Measurements from ENCODE around the gene TBC1D9. TPM values are rescaled to one million over a fixed set of nuclear protein-coding genes. Genes with fewer than 3 reads are reported as not detected.

Gene TBC1D9
- total RNA-seq, 1 experiment from 2014 or later: 0.70 TPM

DNA sequence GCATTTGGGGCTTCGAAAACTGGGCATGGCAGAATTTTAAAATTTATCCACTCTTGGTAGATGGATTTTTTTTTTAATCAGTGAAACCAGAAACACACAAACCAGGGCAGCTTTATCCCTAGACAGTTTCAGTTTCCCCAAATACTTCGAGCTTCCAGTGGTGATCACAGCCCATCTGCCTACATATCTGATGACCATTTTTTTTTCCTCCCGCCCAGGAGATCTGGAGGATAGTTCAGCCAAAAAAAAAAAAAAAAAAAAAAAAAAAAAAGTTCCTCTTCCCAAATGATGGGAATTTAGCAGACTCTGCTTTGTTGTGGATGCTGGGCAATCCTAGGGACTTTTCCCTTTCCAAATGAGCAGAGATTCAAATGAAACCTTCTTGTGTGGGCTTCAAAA, 1.0 kb upstream of the TBC1D9 start (continued):
- TF ChIP-seq, protein P1, sequence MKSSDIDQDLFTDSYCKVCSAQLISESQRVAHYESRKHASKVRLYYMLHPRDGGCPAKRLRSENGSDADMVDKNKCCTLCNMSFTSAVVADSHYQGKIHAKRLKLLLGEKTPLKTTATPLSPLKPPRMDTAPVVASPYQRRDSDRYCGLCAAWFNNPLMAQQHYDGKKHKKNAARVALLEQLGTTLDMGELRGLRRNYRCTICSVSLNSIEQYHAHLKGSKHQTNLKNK (CRISPR knock-in tag; IDR thresholded peaks at IDR 0.05): no peak
- TF ChIP-seq, protein P2, sequence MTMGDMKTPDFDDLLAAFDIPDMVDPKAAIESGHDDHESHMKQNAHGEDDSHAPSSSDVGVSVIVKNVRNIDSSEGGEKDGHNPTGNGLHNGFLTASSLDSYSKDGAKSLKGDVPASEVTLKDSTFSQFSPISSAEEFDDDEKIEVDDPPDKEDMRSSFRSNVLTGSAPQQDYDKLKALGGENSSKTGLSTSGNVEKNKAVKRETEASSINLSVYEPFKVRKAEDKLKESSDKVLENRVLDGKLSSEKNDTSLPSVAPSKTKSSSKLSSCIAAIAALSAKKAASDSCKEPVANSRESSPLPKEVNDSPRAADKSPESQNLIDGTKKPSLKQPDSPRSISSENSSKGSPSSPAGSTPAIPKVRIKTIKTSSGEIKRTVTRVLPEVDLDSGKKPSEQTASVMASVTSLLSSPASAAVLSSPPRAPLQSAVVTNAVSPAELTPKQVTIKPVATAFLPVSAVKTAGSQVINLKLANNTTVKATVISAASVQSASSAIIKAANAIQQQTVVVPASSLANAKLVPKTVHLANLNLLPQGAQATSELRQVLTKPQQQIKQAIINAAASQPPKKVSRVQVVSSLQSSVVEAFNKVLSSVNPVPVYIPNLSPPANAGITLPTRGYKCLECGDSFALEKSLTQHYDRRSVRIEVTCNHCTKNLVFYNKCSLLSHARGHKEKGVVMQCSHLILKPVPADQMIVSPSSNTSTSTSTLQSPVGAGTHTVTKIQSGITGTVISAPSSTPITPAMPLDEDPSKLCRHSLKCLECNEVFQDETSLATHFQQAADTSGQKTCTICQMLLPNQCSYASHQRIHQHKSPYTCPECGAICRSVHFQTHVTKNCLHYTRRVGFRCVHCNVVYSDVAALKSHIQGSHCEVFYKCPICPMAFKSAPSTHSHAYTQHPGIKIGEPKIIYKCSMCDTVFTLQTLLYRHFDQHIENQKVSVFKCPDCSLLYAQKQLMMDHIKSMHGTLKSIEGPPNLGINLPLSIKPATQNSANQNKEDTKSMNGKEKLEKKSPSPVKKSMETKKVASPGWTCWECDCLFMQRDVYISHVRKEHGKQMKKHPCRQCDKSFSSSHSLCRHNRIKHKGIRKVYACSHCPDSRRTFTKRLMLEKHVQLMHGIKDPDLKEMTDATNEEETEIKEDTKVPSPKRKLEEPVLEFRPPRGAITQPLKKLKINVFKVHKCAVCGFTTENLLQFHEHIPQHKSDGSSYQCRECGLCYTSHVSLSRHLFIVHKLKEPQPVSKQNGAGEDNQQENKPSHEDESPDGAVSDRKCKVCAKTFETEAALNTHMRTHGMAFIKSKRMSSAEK (CRISPR knock-in tag; IDR thresholded peaks at IDR 0.05; ENCODE audit: borderline replicate concordance): no peak
- TF ChIP-seq, protein P3, sequence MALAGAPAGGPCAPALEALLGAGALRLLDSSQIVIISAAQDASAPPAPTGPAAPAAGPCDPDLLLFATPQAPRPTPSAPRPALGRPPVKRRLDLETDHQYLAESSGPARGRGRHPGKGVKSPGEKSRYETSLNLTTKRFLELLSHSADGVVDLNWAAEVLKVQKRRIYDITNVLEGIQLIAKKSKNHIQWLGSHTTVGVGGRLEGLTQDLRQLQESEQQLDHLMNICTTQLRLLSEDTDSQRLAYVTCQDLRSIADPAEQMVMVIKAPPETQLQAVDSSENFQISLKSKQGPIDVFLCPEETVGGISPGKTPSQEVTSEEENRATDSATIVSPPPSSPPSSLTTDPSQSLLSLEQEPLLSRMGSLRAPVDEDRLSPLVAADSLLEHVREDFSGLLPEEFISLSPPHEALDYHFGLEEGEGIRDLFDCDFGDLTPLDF (CRISPR knock-in tag; IDR thresholded peaks at IDR 0.05): no peak
- TF ChIP-seq, protein P4, sequence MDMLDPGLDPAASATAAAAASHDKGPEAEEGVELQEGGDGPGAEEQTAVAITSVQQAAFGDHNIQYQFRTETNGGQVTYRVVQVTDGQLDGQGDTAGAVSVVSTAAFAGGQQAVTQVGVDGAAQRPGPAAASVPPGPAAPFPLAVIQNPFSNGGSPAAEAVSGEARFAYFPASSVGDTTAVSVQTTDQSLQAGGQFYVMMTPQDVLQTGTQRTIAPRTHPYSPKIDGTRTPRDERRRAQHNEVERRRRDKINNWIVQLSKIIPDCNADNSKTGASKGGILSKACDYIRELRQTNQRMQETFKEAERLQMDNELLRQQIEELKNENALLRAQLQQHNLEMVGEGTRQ (CRISPR knock-in tag; IDR thresholded peaks at IDR 0.05): no peak
- no peak for TF ChIP-seq ZNF317 (CRISPR knock-in tag; IDR thresholded peaks at IDR 0.05; ENCODE audit: borderline replicate concordance, low read depth)

DNA sequence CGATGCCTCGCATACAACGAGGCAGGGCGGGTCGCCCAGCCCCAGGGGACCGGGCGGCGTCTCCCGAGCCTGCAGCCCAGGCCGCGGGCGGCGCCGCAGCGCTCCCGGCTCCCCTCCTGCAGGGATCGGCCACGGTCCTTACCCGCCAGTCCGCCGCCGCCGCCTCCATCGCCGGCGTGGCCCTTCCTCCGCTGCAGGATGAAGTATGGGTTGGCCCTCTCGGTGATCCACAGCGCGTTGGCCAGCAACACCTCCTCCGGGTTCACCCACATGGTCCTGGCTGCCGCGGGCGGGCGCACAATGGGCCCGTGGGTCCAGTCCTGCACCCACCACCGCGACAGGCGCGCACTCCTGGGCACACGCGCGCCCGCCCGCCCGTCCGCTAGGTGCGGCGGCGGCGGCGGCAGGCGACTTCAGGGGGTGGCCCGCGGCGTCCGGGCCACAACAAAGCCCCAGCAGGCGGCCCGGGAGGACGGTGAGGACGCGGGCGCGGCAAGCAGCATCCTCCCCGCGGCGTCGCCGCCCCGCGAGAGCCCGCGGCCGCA, 339 bp downstream of the TBC1D9 start:
- Mint-ChIP-seq H3K4me3 (peak overlapping the region; percentile 61), H3K9me3 (no peaks in the 10 kb centered on the region), H3K36me3 (no peaks in the 10 kb centered on the region), H3K27ac (no peak overlapping the region), H3K4me1 (peaks cover 15% of the 10 kb centered on the region), H3K27me3 (ENCODE audit: low read depth) (peaks cover 95% of the 10 kb centered on the region)
- ATAC-seq: peak; percentile 36
- TF ChIP-seq ZNF423 (CRISPR knock-in tag; IDR thresholded peaks at IDR 0.05) (peak; percentile 23; the same call in 1 of the 2 replicates), NR2C2 (CRISPR knock-in tag; IDR thresholded peaks at IDR 0.05) (0 out of 2 replicates have a peak, but pooled peaks have one; percentile 25), KAT7 (CRISPR knock-in tag; IDR thresholded peaks at IDR 0.05; ENCODE audit: borderline replicate concordance) (peak; percentile 23; the same call in 1 of the 2 replicates), TP53 (CRISPR knock-in tag; IDR thresholded peaks at IDR 0.05) (0 out of 2 replicates have a peak, but pooled peaks have one; percentile 5), ATF1 (CRISPR knock-in tag; IDR thresholded peaks at IDR 0.05) (0 out of 2 replicates have a peak, but pooled peaks have one; percentile 10), SOX15 (CRISPR knock-in tag; IDR thresholded peaks at IDR 0.05) (no peak), ETV6 (CRISPR knock-in tag; IDR thresholded peaks at IDR 0.05) (peak; percentile 47; the same call in 1 of the 2 replicates)
- TF ChIP-seq, protein P5, sequence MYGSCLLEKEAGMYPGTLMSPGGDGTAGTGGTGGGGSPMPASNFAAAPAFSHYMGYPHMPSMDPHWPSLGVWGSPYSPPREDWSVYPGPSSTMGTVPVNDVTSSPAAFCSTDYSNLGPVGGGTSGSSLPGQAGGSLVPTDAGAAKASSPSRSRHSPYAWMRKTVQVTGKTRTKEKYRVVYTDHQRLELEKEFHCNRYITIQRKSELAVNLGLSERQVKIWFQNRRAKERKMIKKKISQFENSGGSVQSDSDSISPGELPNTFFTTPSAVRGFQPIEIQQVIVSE (CRISPR knock-in tag; IDR thresholded peaks at IDR 0.05; ENCODE audit: borderline replicate concordance): no peak
- TF ChIP-seq, protein P6, sequence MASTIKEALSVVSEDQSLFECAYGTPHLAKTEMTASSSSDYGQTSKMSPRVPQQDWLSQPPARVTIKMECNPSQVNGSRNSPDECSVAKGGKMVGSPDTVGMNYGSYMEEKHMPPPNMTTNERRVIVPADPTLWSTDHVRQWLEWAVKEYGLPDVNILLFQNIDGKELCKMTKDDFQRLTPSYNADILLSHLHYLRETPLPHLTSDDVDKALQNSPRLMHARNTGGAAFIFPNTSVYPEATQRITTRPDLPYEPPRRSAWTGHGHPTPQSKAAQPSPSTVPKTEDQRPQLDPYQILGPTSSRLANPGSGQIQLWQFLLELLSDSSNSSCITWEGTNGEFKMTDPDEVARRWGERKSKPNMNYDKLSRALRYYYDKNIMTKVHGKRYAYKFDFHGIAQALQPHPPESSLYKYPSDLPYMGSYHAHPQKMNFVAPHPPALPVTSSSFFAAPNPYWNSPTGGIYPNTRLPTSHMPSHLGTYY (CRISPR knock-in tag; IDR thresholded peaks at IDR 0.05): no peak
- TF ChIP-seq, protein P7, sequence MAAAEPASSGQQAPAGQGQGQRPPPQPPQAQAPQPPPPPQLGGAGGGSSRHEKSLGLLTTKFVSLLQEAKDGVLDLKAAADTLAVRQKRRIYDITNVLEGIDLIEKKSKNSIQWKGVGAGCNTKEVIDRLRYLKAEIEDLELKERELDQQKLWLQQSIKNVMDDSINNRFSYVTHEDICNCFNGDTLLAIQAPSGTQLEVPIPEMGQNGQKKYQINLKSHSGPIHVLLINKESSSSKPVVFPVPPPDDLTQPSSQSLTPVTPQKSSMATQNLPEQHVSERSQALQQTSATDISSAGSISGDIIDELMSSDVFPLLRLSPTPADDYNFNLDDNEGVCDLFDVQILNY (CRISPR knock-in tag; IDR thresholded peaks at IDR 0.05): 0 out of 2 replicates have a peak, but pooled peaks have one; percentile 45
- POLR2A ChIA-PET: interaction anchor here (0.6 to 1.9 kb wide), 5 partner anchors 9 to 382 kb away, joined by 3 to 8 read pairs (median 4); partner anchors contain the start of gene SCOC
- DNase-seq (ENCODE audit: low spot score): peak; percentile 53
- CTCF ChIA-PET: interaction anchor here (0.8 to 2.2 kb wide), 7 partner anchors 13 to 377 kb away, joined by 3 to 13 read pairs (median 4); partner anchors contain the start of genes ELMOD2 and RNF150

All from WTC11 (cell line).